ENCODE measurements around the gene KLF18.
"Not testable (repeated sequence)": the region's sequence is repeated elsewhere in the genome, so short reads cannot be mapped to it uniquely, and the experiment has no call there.

Gene KLF18

GRCh38 chr1:44141531-44141930, at the start of gene KLF18:
Gene KLF18 (minus strand): TSS chr1:44141631. CDS start chr1:44141631, 0 bp downstream.
- no peak for DNase-seq (ENCODE audit: low spot score)

DNA sequence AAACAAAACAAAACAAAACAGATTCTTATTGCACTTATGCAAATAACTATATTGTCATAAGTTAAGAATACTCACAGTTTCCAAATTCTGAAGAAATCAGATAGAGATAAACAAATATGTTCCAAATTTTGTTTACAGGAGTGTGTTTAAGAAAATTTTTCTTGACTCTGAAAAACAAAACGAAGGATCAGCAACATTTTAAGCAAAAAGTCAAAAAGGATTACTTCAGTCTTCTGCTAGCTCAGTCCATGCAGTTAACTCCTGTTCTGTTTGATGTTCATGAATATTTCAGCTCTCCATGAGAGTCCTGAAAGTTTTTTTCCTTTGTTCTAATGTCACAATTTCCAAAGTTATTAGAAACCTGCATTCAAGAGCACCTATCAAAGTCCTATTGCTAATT, 33.2 kb upstream of the KLF18 start:
- DNase-seq (ENCODE audit: low spot score) = no peak

GRCh38 chr1:44170281-44170823, 28.9 kb upstream of the KLF18 start:
- no peak for DNase-seq (ENCODE audit: low spot score)

DNA sequence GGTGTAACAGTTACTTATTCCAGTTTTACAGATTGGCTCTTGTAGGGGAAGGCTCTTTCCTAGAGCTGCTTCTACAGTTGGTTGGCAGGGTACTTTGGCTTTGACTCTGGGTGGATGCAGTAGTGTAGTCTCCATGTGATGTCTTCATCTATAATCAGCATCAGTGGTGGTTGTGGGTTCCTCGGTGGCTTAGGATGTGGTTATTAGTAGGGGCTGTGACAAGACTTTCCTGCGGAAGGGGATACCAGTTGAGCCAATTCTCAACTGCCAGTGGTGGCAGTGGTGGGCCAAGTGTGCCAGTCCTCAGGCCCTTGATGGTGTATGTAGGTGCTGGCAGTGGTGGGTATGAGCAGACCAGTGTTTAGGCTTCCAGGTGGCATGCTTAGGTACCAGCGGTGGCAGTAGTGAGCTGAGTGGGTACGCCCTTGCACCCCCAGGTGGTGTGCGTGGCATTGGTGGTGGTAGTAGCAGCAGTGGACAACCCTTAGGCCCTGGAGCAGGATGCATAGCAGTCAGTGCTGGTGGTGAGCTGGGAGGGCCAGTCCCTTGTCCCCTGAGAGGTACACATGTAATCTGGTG, 27.2 kb upstream of the KLF18 start:
- DNase-seq (ENCODE audit: low spot score) = no peak

GRCh38 chr1:44161546-44161945, 20.1 kb upstream of the KLF18 start:
- DNase-seq (ENCODE audit: low spot score) = no peak

DNA sequence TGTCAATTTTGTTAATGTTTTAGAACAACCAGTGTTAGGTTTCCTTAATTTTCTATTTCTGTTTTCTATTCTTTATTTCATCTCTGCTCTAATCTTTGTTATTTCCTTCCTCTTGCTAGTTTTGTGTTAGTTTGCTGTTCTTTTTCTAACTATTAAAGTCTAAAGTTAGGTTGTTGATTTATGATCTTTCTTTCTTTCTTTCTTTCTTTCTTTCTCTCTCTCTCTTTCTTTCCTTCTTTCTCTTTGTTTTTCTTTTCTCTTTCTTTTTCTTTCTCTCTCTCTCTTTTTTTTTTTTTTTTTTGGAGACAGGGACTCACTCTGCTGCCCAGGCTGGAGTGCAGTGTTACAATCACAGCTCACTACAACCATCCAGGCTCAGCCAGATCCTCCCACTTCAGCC, 17.4 kb upstream of the KLF18 start:
- DNase-seq (ENCODE audit: low spot score) = no peak

DNA sequence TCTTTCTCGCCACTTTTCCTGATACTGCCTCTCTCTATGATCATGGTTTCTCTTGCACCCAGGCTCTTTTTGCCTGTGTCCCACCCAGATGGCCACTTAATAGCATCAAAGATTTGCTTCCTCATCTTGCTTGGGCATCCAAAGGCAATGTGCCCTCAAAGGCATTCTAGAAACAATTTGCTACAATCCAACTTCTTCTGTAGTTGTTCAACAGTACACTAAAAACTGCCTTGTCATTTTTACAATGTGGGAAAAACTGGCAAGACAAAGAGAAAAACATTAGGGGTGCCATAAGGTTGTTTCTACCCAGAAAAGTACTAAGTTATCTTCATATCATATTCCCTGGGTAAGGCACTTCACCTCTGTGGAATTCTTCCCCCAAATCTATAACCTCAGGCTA, 16.5 kb upstream of the KLF18 start:
- no peak for DNase-seq (ENCODE audit: low spot score)

GRCh38 chr1:44154049-44154448, 12.6 kb upstream of the KLF18 start:
- DNase-seq (ENCODE audit: low spot score) = no peak

GRCh38 chr1:44152692-44153091, 11.3 kb upstream of the KLF18 start:
- DNase-seq (ENCODE audit: low spot score) = no peak

- DNase-seq (ENCODE audit: low spot score) = no peak
Observed at GRCh38 chr1:44151808-44152207, 10.4 kb upstream of the KLF18 start.

DNA sequence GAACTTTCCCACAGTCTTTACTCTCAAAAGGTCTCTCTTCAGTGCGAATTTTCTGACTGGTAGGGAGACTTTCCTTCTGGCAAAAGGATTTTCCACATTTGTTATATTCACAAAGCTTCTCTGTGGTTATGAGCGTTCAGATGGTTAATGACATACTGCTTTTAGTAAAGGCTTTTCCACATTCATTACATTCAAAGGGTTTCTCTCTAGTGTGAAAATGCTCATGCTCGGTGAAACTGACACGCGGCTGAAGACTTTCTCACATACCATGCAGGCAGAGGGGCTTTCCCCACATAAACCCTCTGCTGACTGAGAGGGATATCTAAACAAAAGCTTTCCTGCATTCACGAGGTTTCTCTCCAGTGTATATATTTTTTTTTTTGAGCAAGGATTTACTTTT, 9.9 kb upstream of the KLF18 start:
- no peak for DNase-seq (ENCODE audit: low spot score)

DNA sequence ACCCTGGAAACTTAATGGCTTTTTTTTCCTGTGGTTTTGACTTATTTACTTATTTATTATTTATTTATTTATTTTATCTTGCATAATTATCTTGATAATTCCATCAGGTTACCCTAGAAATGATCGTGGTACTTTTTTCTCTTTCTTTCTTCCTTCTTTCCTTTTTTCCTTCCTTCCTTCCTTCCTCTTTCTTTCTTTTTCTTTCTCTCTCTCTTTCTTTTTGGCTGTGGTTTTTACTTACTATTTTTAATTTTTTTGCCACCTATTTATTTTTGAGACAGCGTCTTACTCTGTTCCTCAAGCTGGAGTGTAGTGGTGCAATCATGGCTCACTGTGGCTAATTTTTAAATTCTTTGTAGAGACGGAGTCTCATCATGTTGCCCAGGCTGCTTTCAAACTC, 6.2 kb upstream of the KLF18 start:
- no peak for DNase-seq (ENCODE audit: low spot score)

DNA sequence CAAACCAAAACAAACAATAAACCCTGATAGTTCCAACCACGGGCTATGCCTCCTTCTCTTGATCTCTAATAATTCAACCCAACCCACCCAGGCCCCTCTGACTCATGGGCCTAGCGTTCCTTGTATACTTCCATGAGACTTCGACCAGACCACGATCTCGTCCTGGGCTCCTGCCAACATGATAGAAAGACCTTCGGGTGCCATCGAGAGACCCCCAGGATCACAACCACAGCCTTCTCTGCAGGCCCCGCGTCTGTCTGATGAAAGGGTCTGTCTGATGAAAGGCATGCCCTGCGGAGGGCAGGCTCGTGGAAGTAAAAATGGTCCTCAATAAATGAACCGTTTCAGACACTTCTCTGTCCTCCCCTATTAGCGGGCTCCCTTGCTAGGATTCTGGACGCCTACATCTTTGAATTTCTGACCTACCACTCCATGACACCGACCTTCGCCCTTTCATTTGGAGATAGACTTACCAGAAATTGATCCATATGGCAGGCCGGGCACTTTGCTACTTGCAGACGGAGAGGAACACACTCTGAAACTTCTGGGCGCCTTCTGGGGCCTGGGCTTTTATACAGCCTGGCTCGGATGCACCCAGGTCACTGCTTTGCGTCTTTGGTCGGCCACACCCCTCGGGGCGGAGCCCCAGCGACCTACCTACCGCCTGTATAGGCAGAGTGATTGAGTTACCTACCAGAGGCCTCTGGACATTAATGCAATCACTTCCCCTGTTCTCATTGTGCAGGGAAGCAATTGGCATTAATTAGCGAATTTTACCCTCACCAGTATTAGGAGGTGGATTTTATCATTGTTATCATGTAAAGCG, 5.3 kb upstream of the KLF18 start:
- DNase-seq (ENCODE audit: low spot score) = no peak

- DNase-seq (ENCODE audit: low spot score) = no peak
Observed at GRCh38 chr1:44144962-44145756, 3.7 kb upstream of the KLF18 start.

GRCh38 chr1:44139565-44139964, 1.9 kb downstream of the KLF18 start:
- not testable (repeated sequence) for DNase-seq (ENCODE audit: low spot score)

- DNase-seq (ENCODE audit: low spot score) = no peak
Observed at GRCh38 chr1:44138239-44138638, 3.2 kb downstream of the KLF18 start.

GRCh38 chr1:44135886-44136285, 5.5 kb downstream of the KLF18 start:
- DNase-seq (ENCODE audit: low spot score) = no peak

GRCh38 chr1:44134071-44134920, 7.1 kb downstream of the KLF18 start:
- no peak for DNase-seq (ENCODE audit: low spot score)

DNA sequence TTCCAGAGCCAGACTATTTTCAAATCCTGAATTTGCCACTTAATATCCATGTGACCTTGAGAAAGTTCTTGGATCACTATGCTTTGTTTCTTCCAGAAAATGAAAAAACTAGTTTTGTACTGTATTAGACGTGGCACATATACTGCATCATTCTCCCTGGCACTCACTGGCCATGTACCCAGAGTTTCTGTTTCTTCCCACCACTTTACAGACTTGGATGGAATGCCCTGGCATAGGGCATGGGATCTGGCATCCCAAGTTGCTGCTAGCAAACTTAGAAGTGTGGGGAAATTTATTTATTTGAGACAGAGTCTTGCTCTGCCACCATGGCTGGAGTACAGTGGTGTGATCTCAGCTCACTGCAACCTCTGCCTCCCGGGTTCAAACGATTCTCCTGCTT, 10.0 kb downstream of the KLF18 start:
- DNase-seq (ENCODE audit: low spot score) = no peak

DNA sequence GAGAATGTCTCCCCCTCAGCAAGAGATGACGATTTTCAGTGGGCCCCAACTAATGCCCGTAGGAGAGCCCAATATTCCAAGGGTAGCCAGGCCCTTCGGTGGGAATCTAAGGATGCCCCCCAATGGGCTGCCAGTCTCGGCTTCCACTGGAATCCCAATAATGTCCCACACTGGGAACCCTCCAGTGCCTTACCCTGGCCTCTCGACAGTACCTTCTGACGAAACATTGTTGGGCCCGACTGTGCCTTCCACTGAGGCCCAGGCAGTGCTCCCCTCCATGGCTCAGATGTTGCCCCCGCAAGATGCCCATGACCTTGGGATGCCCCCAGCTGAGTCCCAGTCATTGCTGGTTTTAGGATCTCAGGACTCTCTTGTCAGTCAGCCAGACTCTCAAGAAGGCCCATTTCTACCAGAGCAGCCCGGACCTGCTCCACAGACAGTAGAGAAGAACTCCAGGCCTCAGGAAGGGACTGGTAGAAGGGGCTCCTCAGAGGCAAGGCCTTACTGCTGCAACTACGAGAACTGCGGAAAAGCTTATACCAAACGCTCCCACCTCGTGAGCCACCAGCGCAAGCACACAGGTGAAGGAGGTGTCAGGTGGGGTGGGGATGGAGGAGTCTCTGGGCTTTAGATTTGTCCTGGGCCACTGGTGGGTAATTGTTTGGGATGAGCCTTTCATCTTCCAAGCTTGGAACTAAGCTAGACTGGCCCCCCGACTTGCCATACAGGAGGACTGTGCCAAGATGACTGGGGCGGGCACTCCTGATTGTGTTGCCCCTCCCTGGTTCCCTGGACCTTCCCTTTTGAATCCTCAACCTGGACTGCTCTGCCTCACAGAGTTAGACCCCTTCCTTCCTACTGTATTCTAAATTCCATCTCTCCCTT, 11.6 kb downstream of the KLF18 start:
- DNase-seq (ENCODE audit: low spot score) = no peak
